CD4-positive, alpha-beta T cell treated with Interleukin-6 for 4 hours (primary cell): ENCODE results near the gene CCDC60.

Source experiments
- DNase-seq: peaks from one replicate; pipeline ENCODE4 v3.0.0-alpha.2; 2020; ENCODE audit warnings: mixed read lengths

The CCDC60 gene

GRCh38 chr12:119450771-119451170 lies 116.2 kb downstream of the CCDC60 start:
- DNase-seq: no peak

GRCh38 chr12:119456824-119457223 lies 122.3 kb downstream of the CCDC60 start:
- DNase-seq: no peak

GRCh38 chr12:119457271-119457670 lies 122.7 kb downstream of the CCDC60 start:
- DNase-seq: no peak

GRCh38 chr12:119459481-119459880 lies 125.0 kb downstream of the CCDC60 start:
- no peak for DNase-seq

- no peak for DNase-seq
Measured at GRCh38 chr12:119460876-119461275, 126.3 kb downstream of the CCDC60 start.

- no peak for DNase-seq
Measured at GRCh38 chr12:119461636-119462214, 127.2 kb downstream of the CCDC60 start.

GRCh38 chr12:119463211-119463926 lies 128.8 kb downstream of the CCDC60 start:
- DNase-seq: no peak

GRCh38 chr12:119468296-119468695 lies 133.8 kb downstream of the CCDC60 start:
- DNase-seq: no peak

GRCh38 chr12:119475650-119476049 lies 141.1 kb downstream of the CCDC60 start:
- no peak for DNase-seq

- no peak for DNase-seq
Measured at GRCh38 chr12:119476951-119477350, 142.4 kb downstream of the CCDC60 start.

- DNase-seq: no peak
Measured at GRCh38 chr12:119479121-119479561, 144.6 kb downstream of the CCDC60 start.

- DNase-seq: no peak
Measured at GRCh38 chr12:119480551-119480950, 146.0 kb downstream of the CCDC60 start.

GRCh38 chr12:119486599-119487154 lies 152.1 kb downstream of the CCDC60 start:
- DNase-seq: no peak

GRCh38 chr12:119491814-119492213 lies 157.3 kb downstream of the CCDC60 start:
- no peak for DNase-seq

GRCh38 chr12:119500209-119500608 lies 165.7 kb downstream of the CCDC60 start:
- no peak for DNase-seq

GRCh38 chr12:119501052-119501451 lies 166.5 kb downstream of the CCDC60 start:
- DNase-seq: no peak

- DNase-seq: no peak
Measured at GRCh38 chr12:119505001-119505400, 170.5 kb downstream of the CCDC60 start.

GRCh38 chr12:119512772-119513497 lies 178.4 kb downstream of the CCDC60 start:
- no peak for DNase-seq

GRCh38 chr12:119528241-119528640 lies 193.7 kb downstream of the CCDC60 start:
- DNase-seq: no peak

GRCh38 chr12:119540476-119540875 lies 205.9 kb downstream of the CCDC60 start:
- DNase-seq: no peak

GRCh38 chr12:119544765-119545625 lies 210.5 kb downstream of the CCDC60 start:
- DNase-seq: peak; percentile 50

GRCh38 chr12:119546340-119546739 lies 211.8 kb downstream of the CCDC60 start:
- DNase-seq: no peak

GRCh38 chr12:119547001-119547400 lies 212.5 kb downstream of the CCDC60 start:
- no peak for DNase-seq
